T-helper 9 cell (primary cell): ENCODE measurements around the gene STAT1.

ENCODE experiments used
- DNase-seq: peaks from one replicate; pipeline ENCODE4 v3.0.0-alpha.2; 2020

STAT1 gene

DNA sequence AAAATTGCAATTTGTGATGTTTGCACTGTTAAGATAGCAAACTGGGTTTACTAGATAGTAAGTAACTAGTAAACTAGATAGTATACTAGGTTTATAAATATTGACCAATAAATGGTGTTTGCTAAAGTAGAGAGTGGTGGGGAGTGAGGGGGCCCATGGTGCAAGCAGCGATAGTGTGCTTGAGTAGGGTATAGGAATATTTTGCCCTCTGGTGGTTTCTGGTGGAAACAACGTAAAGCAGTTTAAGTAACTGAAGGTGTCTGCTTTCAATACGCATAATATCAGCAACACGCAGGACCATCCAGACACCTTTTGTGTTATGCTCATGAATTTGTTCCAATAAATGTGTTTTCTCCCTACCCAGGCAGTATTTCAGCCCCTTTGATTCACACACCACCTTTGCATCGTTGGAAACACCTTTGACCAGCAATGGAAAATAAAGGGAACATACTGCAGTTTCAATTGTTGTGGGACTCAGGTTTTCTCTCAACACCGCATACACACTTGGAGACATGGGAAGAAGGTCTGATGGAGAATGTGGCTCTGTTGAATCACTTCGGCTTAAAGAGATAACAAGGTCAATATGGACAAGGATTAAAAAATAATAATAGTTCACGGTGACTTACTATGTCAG is 16.7 kb upstream of the STAT1 start:
- no peak for DNase-seq

DNA sequence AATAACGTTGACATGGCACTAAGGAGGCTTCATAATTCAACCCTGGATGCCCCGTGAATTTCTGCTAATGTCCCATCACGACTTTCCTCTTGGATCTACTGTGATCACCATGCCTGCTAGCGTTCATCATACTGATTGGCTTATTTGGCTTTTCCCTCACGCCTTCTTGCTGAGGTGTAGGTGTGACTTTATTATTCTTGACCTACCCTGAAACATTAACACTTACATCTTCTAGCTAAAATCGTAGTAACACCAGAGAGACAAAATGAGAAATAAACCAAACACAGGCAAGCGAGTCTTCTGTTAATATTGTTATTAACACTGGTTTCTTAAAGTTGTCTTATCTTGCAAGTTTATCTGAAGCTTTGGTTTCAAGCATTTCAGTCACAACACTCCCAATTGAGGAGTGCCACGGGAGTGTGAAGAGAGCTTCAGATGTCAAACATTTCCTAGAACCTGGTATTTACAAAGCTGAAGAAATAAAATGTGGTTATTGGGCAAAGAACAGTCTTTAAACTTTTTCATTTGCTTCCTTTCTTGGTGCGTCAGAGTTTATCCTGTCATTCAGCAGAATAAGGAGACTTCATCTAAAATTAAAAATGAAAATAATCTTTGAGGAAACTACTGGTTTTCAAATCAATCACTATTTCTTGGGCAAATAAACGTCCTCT is 15.4 kb upstream of the STAT1 start:
- DNase-seq, result no peak

DNA sequence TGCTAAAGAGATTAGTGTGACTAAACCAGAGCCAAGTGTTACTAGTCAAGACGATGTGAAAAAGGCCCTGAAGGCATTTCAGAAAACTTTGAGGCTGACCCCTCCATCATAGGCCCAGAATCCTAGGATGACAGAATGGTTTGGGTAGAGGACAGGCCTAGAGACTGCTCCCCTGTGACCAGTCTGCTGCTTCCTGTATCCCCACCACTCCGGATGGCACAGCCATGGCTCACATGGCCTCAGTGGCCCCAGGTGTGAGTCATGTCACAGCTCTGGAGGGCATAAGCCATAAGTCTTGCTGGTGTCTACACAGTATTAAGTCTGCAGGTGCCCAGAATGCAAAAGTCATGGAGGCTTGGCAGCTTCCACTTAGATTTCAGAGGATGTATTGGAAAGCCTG is 12.4 kb upstream of the STAT1 start:
- DNase-seq, result no peak

DNA sequence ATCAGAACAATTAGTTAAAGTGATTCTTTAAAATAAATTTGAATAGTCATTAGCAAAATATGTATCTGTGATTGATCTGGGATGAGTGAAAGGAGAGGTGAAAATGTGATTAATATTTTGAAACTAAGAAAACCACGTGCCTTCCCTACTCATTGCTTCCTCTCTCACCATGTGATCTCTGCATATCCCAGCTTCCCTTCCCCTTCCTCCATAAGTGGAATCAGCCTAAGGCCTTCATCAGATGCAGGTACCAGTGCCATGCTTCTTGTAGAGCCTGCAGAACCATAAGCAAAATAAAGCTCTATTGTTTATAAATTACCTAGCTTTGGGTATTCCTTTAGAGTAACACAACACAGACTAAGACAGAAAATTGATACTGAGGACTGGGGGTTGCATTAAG is 11.2 kb upstream of the STAT1 start:
- no peak for DNase-seq

DNA sequence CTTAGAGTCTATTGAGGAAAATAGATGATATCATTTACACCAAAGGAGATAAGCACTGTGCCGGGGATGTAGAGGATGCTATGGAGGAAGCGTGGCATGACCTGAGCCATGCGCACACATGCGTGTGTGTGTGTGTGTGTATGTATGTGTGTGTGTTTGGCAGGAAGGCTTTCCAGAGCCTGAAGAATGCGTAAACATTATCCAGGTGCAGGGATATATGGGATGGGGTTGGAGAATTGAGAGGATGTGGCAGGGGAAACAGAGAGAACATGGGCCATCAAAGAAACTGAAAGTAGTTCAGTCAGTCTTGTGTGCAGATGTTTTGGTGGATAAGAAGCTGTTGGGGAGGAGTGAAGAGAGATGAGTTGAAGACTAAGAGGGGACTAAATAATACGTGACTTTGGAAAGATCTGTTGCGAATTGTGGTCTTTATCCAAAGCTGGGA is 9.3 kb upstream of the STAT1 start:
- no peak for DNase-seq

DNA sequence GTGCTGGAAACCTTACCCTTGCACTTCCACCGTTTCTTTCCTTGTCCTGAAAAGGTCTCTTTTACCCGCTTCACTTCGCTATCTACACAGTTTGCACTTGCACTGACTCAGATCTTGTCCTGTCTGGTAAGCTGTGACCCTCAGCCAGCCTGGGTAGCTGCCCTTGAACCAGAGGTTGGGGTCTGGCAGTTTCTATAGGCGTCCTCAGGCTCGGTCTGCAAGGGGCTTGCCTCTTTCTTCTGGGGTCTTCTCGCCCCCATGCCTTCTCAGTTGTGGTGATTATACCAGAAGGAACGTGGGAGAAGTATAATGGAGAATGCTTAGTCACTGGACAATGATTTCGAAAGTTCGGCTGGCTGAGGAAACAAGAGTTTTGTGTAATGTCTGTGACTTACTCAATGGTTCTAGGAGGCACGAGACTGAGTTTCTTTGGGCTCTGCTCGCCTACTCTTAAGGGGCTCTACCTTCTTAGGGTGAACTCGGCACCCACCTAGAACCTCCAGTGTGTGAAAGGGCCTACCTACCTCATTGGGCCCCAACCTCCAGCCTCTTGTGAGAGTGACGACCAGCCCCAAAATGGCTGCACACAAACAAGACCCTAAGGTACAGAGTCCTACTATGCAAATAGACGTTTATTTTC is 6.9 kb upstream of the STAT1 start:
- no peak for DNase-seq

DNA sequence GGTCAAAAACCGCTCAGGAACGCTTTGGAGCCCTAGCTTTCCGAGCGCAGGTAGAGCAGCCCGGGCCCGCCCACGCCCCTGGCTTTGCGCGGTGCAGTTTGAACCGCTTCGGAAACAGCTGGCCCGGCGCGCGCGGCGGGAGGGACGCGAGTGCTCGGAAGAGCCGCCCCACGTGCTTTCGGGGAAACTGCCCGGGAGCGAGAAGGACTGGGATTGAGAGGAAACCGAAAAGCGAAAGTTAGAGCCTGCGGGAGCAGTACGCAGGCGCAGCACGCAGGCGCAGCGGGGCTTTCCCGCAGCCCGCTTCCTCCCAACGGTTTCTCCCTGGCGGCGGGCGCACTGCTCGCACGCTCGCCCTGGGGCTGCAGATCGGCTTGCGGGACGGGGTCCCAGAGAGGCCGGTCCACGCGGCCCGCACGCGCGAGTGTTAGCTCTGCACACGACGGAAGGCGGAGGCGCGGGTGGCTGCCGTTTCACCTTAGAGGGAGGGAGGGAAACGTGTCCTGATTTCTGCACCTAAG is 6.3 kb upstream of the STAT1 start:
- peak; percentile 87 for DNase-seq

DNA sequence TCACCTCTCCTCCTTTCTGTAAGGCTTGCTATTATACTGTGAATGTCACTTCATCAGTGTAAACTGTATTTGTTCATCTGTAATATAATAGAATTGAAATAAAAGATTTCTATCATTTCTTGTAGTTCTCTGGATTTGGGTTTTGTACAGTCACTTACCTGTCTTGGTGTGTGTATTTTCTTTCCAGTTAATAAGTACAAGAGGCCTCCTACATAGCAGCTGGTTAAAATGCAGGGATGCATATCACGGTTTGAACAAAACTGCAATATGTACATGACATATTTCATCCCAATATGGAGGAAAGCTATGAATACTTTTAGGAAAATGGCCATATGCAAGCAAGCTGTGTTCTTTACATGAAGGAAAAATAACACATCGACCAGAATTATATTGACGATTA is 5.4 kb upstream of the STAT1 start:
- no peak for DNase-seq

DNA sequence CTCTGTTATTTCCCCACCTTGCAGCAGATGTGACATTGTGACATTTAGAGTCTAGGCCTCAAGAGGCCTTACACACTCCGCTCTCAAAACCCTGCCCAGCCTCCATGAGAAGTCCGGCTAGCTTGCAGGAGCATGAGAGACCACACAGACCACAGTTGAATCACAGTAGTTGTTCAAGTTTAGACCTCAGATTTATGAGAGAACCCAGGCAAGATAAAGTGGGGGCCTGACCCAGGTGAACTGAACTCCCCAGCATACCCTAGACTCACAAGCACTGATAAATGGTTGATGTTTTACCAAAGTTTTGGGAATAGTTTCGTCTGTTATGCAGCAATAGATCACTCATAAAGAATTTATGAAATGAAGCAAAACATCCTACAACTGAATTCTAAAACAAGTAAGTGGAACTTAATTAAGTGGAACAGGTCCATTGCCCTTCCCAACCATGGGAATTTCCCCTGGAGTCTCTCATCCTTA is 4.7 kb upstream of the STAT1 start:
- DNase-seq, result no peak

DNA sequence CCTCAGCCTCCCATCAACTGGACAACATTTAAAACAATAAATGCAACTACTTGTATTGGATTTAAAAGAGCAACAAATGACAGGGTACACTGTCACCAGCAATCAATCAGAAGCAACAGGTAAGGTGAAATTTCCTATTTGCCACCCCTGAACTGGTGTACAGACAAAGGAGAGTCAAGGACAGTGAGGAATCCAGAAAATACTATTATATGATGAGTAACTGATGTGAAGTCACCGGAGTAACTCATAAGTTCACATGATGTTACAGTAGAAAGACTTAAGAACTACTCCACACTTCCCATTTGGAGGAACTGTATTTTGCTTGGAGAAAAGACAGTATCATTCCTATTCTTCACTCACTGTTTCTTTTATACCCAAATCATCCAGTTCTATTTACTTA is 4.1 kb upstream of the STAT1 start:
- no peak for DNase-seq

DNA sequence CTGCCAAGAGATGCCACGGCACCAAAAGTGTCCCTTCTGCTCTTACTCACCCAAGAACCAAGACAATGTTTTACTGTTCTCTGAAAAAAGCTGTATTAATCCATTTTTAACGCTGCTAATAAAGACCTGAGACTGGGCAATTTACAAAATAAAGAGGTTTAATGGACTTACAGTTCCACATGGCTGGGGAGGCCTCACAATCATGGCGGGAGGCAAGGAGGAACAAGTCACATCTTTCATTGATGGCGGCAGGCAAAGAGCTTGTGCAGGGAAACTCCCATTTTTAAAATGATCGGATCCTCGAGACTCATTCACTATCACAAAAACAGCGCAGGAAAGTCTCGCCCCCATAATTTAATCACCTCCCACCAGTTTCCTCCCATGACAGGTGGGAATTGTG is 1.9 kb upstream of the STAT1 start:
- DNase-seq, result no peak

DNA sequence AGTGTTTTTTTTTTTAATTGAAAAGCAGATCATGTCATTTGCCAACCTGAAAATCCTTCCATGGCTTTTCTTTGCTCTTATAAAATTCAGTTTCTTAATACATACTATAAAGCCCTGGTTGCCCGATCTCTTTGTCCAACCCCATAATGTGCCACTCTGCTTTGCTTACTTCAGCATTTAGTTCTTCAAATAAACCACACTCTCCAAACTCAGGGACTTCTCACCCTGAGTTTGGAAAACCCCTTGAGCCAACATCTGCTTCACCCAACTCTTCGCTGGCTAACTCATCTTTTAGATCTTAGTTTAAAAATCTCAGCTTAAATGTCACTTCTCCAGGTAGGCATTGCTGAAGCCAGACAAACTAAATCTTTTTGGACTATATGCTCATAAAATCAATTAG is 1.3 kb upstream of the STAT1 start:
- no peak for DNase-seq

DNA sequence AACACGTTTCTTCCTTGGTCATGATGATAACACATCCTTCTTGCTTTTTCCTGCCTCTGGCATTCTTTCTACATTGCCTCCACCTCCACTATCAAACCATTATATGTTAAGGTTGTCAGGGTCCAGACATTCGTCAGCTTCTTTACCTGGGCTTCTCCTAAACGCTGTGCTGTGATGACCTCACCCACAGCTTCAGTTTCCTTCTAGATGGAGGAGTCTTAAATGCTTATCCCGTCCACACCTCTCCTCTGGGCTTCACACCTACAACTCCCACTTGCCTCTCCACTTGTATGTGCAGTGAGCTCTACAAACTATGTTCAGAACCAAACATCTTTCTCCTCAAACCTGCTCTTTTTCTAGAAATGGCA is 666 bp upstream of the STAT1 start:
- DNase-seq, result no peak

DNA sequence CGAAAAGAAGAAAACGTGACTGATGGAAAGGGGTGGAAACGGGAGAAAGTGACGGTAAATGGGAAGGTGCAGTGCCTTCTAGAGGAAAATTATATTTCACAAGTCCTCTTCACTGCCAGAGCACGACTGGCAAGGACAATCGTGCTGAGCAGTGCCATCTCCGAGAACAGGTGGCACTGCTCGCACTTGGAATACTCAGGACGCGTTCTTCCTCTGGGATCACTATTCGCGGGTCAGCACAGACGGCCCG is 364 bp downstream of the STAT1 start:
- DNase-seq, result no peak

DNA sequence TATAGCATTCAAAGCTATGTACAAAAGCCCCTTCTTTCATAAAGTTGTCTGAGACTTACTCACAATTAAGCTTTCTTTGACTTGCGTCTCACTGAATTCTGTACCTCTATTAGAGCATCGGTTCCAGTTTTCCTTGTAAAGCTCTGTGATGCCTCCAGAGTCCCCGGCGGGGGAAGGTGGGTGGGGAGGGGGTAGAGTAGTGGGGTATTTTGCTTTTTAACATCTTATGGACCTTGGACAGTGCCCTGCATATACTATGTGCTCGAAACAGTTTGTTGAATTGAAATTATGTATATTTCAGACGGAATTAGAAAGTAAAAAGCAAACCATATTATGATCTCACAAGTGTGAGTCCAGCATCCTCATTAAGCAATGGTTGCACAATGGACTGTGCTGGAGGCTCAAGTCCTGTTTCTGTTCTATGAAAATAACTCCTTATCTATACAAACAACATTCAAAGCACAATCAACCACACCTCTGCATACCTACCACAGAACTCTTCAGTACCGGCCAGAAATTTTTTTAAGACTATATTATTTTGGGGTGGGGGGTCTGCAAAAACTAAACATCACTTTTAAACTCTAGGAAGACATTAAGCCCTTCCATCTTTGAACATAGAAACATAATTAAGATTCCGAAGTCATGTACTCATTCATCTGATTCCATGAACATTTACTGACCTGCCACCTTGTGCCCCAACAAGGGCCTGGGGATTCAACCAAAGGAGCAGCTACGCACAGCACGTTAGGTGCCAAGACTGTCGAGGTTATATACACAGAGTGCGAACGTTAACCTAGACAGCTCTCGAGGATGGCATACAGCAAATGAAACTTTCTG is 908 bp downstream of the STAT1 start:
- no peak for DNase-seq

DNA sequence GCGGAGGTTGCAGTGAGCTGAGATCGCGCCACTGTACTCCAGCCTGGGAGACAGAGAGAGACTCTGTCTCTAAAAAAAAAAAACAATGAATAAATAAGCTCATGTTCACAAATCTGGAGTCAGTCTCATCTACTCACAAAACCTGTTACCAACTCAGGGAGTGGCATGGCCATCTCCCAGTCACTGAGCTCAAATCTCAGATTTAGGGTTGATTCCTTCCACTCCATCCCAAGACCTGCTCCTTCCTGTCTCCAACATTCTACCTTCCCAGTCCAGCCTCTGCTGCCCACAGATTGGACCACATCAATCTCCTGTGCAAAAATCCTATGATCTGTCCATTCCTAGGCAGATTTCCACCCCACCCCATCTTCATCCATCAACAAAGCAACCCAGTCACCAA is 1.6 kb downstream of the STAT1 start:
- DNase-seq, result no peak

DNA sequence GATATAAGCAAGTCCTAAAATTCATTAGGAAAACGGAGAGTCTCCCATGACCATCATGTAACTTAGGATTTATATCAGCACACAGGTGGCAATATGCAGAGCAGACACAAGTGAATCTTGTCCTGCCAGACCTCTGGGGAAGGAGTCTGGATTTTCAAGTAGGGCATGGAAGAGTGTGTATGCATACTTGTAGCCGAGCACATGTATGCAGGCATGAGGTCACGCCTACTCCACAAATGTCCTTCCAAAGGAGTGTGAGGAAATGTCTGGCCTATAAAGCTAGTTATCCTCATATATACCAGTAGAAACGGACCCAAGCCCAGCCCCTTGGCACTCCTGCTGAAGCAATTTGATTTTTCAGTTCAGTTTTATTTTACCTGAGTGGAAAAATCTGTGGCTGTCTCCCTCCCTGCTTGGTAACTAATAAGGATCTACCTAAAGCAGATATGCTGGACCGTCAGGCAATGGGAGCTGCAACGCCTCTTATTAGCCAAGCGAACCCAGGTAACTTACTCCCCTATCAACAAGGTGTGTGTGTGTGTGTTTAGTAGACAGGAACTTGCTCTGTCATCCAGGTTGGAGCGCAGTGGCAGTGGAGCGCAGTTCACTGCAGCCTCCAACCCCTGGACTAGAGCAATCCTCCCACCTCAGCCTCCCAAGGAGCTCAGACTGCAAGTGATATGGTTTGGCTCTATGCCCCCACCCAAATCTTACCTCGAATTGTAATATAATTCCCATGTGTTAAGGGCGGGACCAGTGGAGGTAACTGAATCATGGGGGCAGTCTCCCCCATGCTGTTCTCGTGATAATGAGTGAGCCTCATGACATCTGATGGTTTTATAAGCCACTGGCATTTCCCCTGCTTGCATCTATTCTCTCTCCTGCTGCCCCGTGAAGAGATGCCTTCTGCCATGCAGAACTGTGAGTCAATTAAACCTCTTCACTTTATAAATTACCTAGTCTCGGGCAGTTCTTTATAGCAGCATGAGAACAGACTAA is 2.8 kb downstream of the STAT1 start:
- DNase-seq, result no peak

DNA sequence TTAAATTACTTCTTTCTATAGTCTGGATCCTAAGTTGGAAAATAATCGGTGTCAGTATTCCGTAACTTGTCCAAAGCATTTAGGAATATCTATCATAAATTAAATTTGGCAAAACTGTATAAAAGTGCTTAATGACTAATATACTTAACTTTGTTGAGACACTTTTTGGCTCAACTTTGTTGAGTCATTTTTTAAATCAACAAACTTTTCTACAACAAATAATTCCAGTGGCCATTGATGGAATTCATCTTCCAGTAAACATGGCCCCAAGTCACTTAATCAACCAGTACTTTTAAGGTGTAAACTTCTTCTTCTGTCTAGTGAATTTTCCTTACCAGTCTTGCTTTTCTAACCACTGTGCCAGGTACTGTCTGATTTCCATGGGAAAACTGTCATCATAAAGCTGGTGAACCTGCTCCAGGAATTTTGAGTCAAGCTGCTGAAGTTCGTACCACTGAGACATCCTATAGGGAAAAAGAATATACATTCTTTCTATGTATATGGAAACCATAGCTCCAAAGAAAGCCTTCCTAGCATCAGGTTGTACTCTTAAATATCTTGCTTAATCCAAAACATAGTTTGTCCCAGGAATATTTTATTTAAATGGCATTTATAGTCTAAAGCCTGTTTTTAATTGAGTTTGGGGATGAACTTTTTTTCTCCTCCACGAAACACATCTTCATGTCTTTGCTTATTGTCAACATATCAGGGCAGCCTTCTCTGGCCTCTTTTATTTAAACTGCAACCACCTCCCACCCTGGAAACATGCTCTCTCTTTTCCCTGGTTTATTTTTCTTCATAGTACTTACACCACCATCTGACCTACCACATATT is 4.2 kb downstream of the STAT1 start:
- no peak for DNase-seq

DNA sequence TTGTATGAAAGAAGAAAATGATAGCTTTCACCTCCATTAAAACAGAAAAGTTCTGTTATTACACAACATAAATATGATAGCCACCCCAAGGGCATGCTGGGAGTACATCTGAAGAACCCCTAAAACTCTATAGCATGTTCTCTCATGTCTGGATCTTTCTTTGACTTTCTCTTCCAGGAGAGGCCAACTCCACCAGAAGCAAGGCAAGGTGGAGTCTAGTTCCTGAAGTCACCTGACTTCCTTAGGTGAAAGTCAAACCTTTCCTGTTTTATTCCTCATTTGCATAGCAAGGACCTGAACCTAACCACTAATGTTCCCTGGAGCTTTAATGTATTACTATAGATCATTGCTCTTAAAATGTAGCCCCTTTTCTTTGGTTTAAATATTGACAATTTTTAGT is 5.7 kb downstream of the STAT1 start:
- DNase-seq, result no peak

DNA sequence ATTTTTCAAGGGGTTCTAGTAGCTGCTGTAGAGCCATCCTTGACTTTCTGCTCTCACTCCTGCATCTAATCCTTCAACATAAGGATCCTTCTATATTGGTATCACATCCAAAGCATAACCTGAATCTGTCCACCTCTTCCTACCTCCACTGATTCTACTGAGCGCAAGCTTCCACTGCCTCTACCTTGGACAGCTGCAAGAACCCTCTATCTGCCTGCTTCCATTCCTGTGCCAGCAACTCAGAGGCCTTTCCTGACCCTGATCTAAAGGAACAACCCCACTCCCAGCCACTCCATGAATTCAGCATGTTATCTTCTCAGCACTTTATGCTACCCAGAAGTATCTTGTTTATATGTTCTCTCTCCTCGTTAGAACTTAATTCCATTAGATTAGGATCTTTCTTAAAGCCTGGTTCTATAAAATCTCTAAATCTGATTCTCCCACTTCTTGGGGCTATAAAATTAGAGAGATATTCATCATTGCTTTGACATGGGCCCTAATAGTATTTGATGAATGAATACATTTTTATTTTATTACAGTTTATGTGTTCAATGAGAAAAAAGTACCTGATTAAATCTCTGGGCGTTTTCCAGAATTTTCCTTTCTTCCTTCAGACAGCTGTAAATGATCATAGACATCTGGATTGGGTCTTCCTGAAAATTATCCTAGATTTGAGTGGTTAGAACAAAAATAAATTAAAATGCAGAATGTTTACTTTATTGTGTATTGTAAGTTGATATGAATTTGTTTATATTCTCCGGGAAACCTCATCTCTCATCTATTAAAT is 6.8 kb downstream of the STAT1 start:
- DNase-seq, result no peak
